GM18498 (cell line): ENCODE results near the gene LGALS7.
"Not testable (repeated sequence)": the region's sequence is repeated elsewhere in the genome, so short reads cannot be mapped to it uniquely, and the experiment has no call there.

Experiments used
- ATAC-seq: cut with Tn5 transposase; IDR thresholded peaks from one replicate; pipeline ENCODE4 v1.9.1; 2021; ENCODE audit warnings: mild to moderate bottlenecking, moderate library complexity; ENCODE audit not compliant: unreplicated experiment

LGALS7 gene

DNA sequence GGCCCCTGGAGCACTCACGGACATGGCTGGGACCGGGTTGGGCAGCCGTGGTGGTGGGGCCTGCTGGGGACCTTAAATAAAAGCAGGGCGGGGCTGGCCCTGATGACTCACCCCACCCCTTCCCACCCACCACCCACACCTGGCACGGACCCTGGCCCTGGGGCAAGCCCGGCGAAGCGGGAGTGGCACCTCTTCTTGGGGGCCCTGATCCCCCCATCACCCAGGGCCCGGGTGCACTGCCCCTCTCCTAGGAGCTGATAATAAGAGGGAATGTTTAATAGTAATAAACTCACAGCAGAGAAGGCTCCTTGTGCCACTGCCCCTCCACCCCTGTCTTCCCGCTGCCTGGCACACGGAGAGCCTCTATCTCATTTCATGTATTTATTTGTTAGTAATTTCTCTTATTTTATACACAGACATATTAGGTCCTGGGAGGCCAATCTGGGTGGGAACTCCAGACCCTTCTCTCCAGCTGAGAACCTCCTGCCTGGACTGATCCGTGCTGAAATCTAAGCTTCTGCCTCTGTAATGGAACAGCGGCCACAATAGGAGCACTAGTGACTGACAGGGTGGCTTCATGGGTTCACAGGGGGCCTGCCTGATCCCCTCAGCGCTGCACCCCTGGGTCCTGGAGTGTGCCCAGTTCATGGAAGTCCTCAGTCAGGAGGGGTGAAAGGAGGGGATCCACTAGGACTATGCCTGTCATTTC, at the start of gene LGALS7:
TSS of gene LGALS7 (minus strand) at position 49 of the 709 bp plus-strand sequence. CDS start at position 24, 25 bp downstream.
- ATAC-seq, result no peak

DNA sequence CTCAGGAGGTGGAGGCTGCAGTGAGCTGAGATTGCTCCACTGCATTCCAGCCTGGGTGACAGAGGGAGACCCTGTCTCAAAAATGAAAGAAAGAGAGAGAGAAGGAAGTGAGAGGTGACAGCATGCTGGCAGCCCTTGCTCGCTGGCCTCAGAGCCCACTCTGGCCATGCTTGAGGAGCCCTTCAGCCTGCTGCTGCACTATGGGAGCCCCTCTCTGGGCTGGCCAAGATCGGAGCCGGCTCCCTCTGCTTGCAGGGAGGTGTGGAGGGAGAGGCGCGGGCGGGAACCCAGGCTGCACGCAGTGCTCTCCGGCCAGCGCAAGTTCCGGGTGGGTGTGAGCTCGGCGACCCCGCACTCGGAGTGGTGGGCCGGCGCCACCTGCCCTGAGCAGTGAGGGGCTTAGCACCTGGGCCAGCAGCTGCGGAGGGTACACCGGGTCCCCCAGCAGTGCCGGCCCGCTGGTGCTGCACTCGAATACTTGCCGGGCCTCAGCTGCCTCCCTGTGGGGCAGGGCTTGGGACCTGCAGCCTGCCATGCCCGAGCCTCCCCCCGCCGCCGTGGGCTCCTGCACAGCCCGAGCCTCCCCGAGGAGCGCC, 48.0 kb upstream of the LGALS7 start:
- not testable (repeated sequence) for ATAC-seq

DNA sequence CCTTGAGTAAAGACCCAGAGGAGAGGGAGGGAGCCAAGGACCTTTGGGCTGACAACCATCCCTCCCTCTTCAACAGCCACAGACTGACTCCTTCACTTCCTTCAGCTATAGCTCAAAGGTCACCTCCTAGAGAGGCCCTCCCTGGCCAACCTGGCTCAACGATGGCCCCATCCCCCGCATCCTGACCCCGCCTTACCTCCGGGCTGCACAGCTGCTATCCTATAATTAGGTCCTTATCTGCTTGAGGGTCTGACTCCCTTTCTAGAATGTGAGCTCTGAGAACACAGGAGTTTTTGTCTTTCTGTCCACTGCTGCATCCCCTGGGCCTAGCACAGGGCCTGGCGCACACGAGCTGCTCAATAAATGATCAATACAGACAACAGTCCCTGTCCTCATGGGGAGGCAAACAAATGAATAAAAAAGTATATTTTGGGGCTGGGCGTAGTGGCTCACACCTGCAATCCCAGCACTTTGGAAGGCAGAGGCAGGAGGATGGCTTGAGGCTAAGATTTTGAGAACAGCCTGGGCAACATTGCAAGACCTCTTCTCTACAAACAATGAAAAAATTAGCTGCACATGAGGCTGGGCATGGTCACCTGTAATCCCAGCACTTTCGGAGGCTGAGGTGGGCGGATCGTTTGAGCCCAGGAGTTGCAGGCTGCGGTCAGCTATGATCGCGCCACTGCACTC, 46.1 kb upstream of the LGALS7 start:
- ATAC-seq, result no peak

DNA sequence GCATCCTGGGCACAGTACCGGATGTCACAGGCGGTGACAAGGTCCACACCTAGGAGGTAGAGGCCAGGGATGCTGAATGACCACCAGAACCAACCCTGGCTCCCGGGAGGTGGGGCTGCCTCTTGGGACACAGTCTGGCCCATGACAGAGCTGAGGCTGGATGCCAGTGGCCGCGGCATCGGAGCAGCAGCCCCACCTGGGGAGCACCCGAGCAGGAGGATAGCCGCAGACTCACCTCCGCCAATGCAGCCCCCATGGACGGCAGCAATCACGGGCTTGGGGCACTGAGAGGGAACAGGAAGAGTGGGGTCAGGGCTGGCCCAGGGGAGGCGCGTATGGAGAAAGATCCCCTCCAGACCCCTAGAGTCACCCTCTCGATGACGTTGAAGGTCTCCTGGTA, 43.8 kb upstream of the LGALS7 start:
- ATAC-seq, result no peak

DNA sequence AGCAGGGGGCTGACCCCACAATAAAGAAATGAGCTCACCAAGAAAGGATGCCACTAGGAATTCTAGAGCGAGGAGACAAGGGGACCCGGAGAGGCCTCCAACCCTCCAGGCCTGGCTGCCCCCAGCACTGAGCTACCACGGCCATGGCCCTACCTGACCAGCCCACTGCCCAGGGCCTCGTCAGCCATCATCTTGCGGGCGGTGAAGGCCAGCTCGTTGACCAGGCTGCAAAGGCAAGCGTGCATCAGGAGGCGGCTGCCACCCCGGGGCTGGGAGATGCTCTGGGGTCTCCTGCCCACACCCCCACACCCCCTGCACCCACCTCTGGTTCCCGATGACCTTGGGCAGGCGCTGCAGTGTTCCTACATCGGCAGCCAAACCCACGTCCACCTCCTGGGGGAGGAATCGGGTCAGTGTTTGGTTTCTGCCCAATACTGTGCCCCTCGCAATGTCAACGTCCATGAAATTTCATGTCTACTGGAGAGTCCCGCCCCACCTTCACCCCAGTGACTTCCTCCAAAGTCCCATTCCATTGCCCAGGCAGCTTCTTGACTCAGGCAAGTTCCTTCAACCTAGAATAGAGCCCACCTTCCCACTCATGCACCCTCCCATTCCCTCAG, 42.9 kb upstream of the LGALS7 start:
- no peak for ATAC-seq

DNA sequence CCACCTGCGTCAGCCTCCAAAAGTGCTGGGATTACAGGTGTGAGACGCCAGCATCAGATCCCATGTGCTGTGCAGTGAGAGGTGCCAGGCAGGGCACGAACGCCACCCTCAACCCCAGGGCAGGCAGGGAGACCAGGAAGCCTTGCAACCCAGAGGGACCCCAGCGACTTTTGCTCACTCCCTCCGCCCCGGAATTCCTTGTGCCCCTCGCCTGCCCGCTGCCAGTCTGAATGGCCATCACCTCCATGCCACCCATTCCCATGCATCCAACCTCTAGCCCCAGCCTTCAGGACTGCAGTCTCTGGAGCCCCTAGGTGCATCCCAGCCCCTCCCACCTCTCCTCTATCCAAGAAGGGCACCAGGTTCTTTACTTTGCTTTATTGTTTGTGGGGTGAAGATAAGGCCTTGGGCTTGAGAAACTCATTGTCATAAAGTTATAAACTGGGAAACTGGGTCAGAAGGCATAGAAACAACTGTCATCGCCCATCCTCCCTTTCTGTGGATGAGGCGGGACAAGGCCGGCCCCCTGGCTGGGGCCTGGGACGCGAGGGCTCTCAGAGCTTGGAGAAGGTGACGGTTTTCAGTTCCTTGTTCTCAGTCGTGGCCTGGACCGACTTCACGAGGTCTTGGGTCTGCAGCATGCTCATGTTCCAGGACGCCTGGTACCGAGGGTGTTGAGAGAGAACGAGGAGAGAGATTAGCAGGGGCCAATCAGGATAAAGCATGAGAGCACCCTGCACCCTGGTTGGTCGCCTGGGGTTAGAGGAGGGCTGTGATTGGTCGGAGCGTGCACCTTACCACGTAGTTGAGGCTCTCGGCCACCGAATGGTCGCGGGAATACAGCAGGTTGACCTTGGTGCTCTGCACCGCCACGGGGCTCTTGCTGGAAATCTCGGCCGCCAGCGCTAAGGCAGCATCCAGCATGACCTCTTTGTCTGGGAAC, 42.0 kb upstream of the LGALS7 start:
- ATAC-seq, result no peak

DNA sequence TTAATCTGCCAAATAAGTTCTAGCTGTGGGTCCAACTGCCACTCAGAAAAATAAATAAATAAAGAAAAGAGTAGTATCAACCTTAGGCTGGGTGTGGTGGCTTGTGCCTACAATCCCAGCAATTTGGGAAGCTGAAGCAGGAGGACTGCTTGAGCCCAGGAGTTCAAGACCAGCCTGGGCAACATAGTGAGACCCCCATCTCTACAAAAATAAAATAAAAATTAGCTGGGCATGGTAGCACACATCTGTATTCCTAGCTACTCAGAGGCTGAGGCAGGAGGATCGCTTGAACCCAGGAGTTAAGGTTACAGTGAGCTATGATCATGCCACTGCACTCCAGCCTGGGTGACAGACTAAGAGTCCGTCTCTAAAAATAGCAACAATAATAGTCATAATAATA, 40.6 kb upstream of the LGALS7 start:
- not testable (repeated sequence) for ATAC-seq

DNA sequence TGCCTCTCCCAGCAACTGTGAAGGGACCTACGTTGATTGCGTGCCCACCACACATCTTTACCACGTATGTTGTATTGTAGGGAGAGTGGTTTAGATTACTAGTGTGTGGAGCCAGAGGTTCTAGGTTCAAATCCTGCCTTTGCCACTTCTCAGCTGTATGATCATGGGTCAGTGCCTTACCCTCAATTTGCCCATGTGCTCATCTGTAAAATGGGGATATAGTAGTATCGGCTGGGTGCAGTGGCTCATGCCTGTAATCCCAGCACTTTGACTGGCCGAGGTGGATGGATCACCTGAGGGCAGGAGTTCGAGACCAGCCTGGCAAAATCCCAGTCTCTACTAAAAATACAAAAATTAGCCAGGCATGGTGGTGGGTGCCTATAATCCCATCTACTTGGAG, 40.0 kb upstream of the LGALS7 start:
- no peak for ATAC-seq

DNA sequence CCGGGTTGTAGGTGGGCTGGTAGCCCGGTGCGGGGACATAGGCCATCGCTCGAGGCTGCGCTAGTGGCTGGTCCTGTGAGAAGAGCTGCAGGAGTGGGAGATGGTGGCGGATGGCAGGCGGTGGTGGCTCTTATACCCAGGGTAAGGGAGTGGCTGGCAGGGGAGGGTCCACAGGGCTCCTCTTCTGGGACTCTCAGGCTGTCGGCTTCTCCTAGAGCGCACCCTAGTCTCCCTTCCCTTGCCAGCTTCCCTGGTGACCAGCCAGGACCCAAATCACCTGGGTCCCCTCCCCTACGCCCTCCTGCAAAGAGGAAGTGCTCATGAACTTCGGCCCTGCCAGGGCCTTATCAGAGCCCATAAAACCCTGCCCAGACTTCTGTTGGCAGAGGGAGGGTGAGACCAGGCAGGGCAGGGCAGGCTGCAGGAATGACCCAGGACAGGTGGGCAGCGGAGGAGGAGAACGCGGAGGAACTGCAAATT, 39.6 kb upstream of the LGALS7 start, which contains the start of gene LGALS4:
TSS of gene LGALS4 (minus strand) at position 105 of the 480 bp plus-strand sequence. CDS start at position 46, 59 bp downstream.
- ATAC-seq, result no peak

DNA sequence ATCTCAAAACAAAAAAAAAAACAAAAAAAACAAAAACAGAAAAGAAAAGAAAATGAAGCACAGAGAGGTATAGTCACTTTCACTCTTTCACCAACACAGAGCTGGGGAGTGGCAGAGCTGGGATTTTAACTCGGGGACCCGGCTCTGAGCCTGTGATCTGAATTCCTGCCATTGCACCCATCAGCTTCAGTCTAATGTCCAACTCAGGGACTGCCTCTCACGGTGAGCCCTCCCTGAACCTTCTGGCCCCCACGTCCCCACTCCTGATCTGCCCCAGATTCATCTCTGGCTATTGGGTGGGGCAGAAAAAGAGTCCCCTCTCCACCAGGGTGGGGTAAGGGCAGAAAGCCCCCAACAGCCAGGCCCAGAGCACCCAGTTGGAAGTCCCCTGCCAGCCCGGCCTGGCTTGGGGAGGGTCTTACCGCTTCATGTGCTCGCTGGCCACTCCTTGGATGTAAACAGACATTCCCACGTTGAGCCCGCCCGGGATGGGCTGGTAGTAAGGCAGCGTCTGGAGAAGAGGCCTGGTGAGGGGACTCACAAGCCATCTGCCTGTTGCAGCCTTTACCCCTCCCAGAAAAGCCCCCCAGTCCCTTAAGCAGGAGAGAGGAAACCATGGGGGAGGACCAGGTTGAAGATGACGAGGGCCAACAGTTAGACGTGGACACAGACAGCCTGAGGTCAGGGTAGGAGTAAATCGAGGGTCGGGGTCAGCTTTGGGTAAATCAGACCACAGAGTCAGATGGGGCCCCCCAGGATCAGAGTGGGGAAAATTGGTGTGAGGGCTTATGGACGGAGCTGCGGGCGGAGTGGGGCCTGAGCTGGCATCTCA, 38.9 kb upstream of the LGALS7 start:
- no peak for ATAC-seq

DNA sequence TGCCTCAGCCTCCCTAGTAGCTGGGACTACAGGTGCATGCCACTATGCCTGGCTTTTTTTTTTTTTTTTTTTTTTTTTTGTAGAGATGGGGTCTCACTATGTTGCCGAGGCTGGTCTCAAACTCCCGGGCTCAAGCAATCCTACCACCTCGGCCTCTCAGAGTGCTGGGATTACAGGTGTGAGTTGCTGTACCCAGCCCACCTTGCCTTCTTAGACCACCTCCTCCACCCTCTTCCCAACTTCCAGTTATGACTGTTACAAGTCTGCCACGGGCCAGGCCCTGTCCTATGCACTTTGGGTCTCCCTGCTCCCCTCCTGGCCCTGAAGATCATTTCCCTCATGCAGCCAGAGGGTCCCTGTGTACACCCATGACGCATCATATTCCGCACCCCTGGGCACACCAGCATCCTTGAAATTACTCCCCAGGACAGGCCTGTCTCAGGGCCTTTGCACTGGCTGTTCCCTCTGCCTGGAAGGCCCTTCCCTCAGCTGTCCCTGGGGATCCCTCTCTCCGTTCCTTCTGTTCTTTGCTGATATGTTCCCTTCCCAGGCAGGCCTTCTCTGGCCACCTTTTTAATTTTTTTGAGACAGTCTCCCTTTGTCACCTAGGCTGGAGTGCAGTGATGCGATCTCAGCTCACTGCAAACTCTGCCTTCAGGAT, 36.4 kb upstream of the LGALS7 start:
- ATAC-seq, result no peak

- ATAC-seq, result no peak
Observed at GRCh38 chr19:38808741-38809140, 35.4 kb upstream of the LGALS7 start.

DNA sequence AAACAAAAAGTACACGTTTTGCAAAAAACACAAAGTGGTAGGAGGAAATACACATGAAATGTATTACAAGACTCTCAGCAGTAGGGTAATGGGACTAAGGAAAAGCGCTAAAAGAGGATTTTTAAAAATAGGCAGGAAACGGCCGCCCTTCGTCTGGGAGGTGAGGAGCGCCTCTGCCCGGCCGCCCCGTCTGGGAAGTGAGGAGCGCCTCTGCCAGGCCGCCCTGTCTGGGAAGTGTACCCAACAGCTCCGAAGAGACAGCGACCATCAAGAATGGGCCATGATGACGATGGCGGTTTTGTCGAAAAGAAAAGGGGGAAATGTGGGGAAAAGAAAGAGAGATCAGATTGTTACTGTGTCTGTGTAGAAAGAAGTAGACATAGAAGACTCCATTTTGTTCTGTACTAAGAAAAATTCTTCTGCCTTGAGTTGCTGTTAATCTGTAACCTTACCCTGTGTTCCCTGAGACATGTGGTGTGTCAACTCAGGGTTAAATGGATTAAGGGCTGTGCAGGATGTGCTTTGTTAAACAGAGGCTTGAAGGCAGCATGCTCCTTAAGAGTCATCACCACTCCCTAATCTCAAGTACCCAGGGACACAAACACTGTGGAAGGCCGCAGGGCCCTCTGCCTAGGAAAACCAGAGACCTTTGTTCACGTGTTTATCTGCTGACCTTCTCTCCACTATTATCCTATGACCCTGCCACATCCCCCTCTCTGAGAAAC, 34.2 kb upstream of the LGALS7 start:
- ATAC-seq, result not testable (repeated sequence)

- no peak for ATAC-seq
Observed at GRCh38 chr19:38806371-38806770, 33.1 kb upstream of the LGALS7 start.

DNA sequence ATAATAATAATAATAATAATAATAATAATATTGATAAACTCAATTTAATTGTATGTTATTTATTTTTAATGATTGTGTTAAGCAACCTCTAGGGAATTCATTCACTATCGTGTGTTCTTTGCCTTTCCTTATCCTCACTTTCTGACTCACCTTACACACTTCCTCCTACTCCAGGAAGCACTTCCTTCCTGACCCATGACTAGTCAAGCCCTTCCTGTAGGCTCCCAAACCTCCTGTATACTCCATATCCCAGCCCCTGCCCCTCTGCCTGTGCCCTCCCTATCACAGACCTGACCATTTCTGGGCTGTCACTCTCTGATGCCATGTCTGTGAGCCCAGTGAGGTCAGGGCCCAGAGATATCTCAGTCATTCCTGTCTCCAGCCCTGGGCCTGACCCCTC, 31.9 kb upstream of the LGALS7 start:
- ATAC-seq, result no peak

DNA sequence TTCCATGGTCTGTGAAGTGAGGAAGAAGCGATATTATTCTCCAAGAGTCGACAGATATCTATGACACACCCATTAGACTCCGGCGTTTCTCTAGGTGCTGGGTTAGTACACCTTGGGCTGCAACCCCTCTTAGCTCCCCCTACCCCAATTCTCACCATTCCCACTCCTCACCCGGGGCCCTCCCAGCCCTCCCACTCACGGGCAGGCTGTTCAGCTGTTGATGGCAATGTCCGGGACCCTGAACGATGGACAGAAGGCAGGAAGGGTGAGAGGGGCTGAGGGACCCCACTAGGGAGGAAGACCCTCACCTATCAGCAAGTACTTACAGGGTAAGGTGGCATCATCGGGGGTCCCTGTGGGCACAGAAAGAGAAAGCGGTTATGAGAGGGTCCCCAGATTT, 30.2 kb upstream of the LGALS7 start:
- ATAC-seq, result no peak

DNA sequence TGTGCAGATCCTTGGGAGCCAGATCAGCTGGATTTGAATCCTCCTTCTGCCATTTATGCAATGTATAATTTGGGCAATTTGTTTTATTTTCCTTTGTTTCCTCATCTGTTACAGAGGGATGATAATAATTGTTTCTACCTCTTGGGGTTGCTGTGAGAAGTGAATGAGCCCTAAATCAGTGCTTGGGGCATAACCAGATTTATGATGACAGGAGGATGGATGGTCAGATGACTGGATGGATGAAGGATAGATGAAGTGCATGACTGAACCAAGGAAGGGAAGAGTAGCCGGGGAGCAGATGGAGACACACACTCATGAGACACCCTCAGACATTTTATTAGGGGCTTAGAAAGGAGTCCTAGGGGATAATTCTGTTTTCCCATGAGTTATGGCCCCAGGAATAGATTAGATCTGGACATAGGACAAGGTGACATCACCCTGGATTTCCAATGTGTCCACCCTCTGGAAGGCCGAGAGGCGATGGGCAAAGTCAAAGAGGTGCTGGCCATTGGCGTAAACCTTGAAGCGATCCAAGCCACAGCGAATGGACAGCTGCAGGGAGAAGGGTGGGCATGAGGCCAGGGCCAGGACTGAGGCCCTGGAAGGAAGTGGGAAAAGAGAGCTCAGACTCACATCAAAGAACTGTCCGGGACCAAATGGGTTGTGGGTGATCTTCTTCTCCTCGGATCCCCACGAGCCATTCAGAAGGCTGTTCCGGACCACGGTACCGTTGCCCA, 28.2 kb upstream of the LGALS7 start:
- ATAC-seq, result no peak
